Ishikawa (cell line): ENCODE results near the gene MAMDC2.

Experiments
- EGR1 ChIP-seq: IDR thresholded peaks from 2 replicates; pipeline ENCODE4 v1.6.1; 2012
- EP300 ChIP-seq: IDR thresholded peaks from 2 replicates; pipeline ENCODE4 v1.6.1; 2012; ENCODE audit warnings: borderline replicate concordance
- MAX ChIP-seq: IDR thresholded peaks from 2 replicates; pipeline ENCODE4 v1.6.1; 2012
- TCF12 ChIP-seq: IDR thresholded peaks from 2 replicates; pipeline ENCODE4 v1.6.1; 2012; ENCODE audit warnings: low read depth
- YY1 ChIP-seq: IDR thresholded peaks from 2 replicates; pipeline ENCODE4 v1.6.1; 2012; ENCODE audit warnings: low read depth
- ZBTB7A ChIP-seq: IDR thresholded peaks from 2 replicates; pipeline ENCODE4 v1.6.1; 2012; ENCODE audit warnings: low read depth

DNA sequence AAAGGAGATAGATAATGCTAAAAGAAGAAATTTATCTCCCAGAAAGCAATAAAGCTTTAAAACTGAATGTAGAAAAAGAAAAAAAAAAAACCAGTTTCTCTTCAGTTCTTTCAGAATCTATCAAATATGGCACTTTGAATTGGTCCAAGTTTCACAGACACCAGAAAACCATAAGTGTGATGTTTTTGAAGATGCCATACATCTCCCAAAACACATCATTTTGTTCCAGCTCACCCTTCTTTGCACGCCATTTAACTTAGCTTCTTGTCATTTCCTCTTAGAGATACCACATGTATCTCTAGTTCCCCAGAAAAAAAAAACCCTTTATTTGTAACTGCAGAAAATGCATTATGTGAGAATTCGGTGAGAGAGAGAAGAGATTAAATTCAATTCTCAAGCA is 46.1 kb upstream of the MAMDC2 start:
- TF ChIP-seq EGR1 (no peak), EP300 (no peak), YY1 (no peak), ZBTB7A (no peak), MAX (no peak), TCF12 (no peak)
